H1 (cell line): ENCODE results near the gene RNPEPL1. TPM values are rescaled to one million over a fixed set of nuclear protein-coding genes. Genes with fewer than 3 reads are reported as not detected.

Source experiments
- CTCF ChIA-PET: fragments of 300-600 bp; sonication (Branson Sonifier 250); formaldehyde crosslinking; loops from one replicate; lab custom pipeline; 2021; ENCODE audit not compliant: partially characterized antibody; lab: Charles Lee
- POLR2A ChIA-PET: fragments of 300-600 bp; sonication (Branson Sonifier 250); formaldehyde crosslinking; loops from one replicate; lab custom pipeline; 2021; ENCODE audit warnings: inconsistent platforms; ENCODE audit not compliant: partially characterized antibody; lab: Charles Lee
- DNase-seq, 2 experiments: peaks; one replicate each; pipeline versions ENCODE4 v3.0.0 to v3.0.0-alpha.2; 2010 to 2022; ENCODE audit warnings: low spot score in 2 of 2, low read depth in 1 of 2, mixed read lengths in 1 of 2
- FAIRE-seq: peaks from 2 replicates; lab custom pipeline; 2011; peaks lifted over from hg19 to GRCh38; lab: Jason Lieb, UNC
- H2AFZ ChIP-seq: 2 replicates; pipeline ENCODE4 v1.8.1; 2012; ENCODE audit warnings: low read length, inconsistent platforms
- H2AK5ac ChIP-seq: 2 replicates; pipeline ENCODE4 v1.6.1; 2013; ENCODE audit warnings: low read depth, low read length
- H2BK120ac ChIP-seq: replicated peaks from 2 replicates; pipeline ENCODE3; 2013; ENCODE audit warnings: low read depth, low read length, inconsistent platforms
- H2BK12ac ChIP-seq: 2 replicates; pipeline ENCODE4 v1.6.1; 2013; ENCODE audit warnings: low read depth, low read length
- H2BK15ac ChIP-seq: 2 replicates; pipeline ENCODE4 v1.6.1; 2013; ENCODE audit warnings: low read length
- H2BK20ac ChIP-seq: 2 replicates; pipeline ENCODE4 v1.6.1; 2013; ENCODE audit warnings: low read length
- H2BK5ac ChIP-seq: 2 replicates; pipeline ENCODE4 v1.6.1; 2013; ENCODE audit warnings: low read depth, low read length
- H3K14ac ChIP-seq: 2 replicates; pipeline ENCODE4 v1.6.1; 2013; ENCODE audit warnings: inconsistent platforms; ENCODE audit not compliant: insufficient read length
- H3K18ac ChIP-seq: 2 replicates; pipeline ENCODE4 v1.6.1; 2013; ENCODE audit warnings: low read length; ENCODE audit errors: extremely low read depth
- H3K23ac ChIP-seq: 2 replicates; pipeline ENCODE4 v1.6.1; 2013; ENCODE audit warnings: inconsistent platforms; ENCODE audit not compliant: insufficient read length
- H3K23me2 ChIP-seq: 2 replicates; pipeline ENCODE4 v1.6.1; 2013; ENCODE audit warnings: low read depth, low read length
- H3K27ac ChIP-seq: 2 replicates; pipeline ENCODE4 v1.6.1; 2011; ENCODE audit warnings: low read depth, low read length, inconsistent platforms
- H3K27me3 ChIP-seq, 4 experiments: replicated peaks in 1 of 4; 1 replicate in 1 of 4; 2 replicates in 3 of 4; pipeline versions ENCODE4 v1.6.1 to v1.8.1; 2011 to 2013; ENCODE audit warnings: low read length in 3 of 4, mild to moderate bottlenecking in 3 of 4, inconsistent platforms in 2 of 4, mixed read lengths in 2 of 4, moderate library complexity in 1 of 4; ENCODE audit not compliant: control insufficient read depth in 3 of 4, insufficient read depth in 3 of 4; ENCODE audit errors: extremely low read depth in 1 of 4
- H3K36me3 ChIP-seq, 4 experiments: 2 replicates each; pipeline versions ENCODE4 v1.6.1 to v1.8.1; 2011 to 2013; ENCODE audit warnings: mild to moderate bottlenecking in 4 of 4, low read length in 3 of 4, moderate library complexity in 2 of 4, control low read depth in 1 of 4, inconsistent platforms in 1 of 4; ENCODE audit not compliant: insufficient read depth in 4 of 4, control insufficient read depth in 2 of 4
- H3K4ac ChIP-seq: replicated peaks from 2 replicates; pipeline ENCODE3; 2013; ENCODE audit warnings: low read length, low read depth, mixed read lengths, inconsistent platforms; ENCODE audit not compliant: insufficient read length
- H3K4me1 ChIP-seq, 4 experiments: replicated peaks in 1 of 4; 1 replicate in 1 of 4; 2 replicates in 3 of 4; pipeline versions ENCODE4 v1.6.1 to v1.8.1; 2011 to 2013; ENCODE audit warnings: low read length in 3 of 4, inconsistent platforms in 2 of 4, mixed read lengths in 1 of 4; ENCODE audit not compliant: insufficient read depth in 4 of 4, control insufficient read depth in 3 of 4
- H3K4me2 ChIP-seq, 2 experiments: 2 replicates each; pipeline versions ENCODE4 v1.6.1 to v1.8.1; 2011 to 2013; ENCODE audit warnings: low read depth in 2 of 2, low read length in 2 of 2, control low read depth in 1 of 2, inconsistent platforms in 1 of 2, mild to moderate bottlenecking in 1 of 2; ENCODE audit not compliant: insufficient read depth in 1 of 2
- H3K4me3 ChIP-seq, 4 experiments: fragments of 200-600, 300-600 bp in 1 of 4; sonication (generic), shearing (Covaris generic), sonication (Bioruptor Twin) in 1 of 4; 2 replicates each; pipeline versions ENCODE4 v1.5.1 to v1.8.1; 2011 to 2016; ENCODE audit warnings: low read length in 4 of 4, low read depth in 3 of 4, control low read depth in 2 of 4, inconsistent platforms in 2 of 4, mild to moderate bottlenecking in 2 of 4, mixed read lengths in 1 of 4, moderate library complexity in 1 of 4; ENCODE audit not compliant: insufficient read depth in 2 of 4; ENCODE audit errors: extremely low read depth in 1 of 4
- H3K56ac ChIP-seq: replicated peaks from 2 replicates; pipeline ENCODE3; 2013; ENCODE audit warnings: low read depth, mild to moderate bottlenecking, mixed read lengths, low read length, inconsistent platforms; ENCODE audit not compliant: insufficient read length
- H3K79me1 ChIP-seq: 2 replicates; pipeline ENCODE4 v1.6.1; 2013; ENCODE audit warnings: low read depth, low read length, control low read depth
- H3K79me2 ChIP-seq, 2 experiments: 2 replicates each; pipeline versions ENCODE4 v1.6.1 to v1.8.1; 2012 to 2013; ENCODE audit warnings: low read length in 2 of 2, mild to moderate bottlenecking in 2 of 2, inconsistent platforms in 1 of 2; ENCODE audit not compliant: insufficient read depth in 2 of 2, control insufficient read depth in 1 of 2
- H3K9ac ChIP-seq, 4 experiments: replicated peaks in 1 of 4; 1 replicate in 1 of 4; 2 replicates in 3 of 4; pipeline versions ENCODE4 v1.6.1 to v1.8.1; 2011 to 2013; ENCODE audit warnings: low read depth in 3 of 4, low read length in 3 of 4, control low read depth in 2 of 4, mild to moderate bottlenecking in 2 of 4, moderate library complexity in 2 of 4, inconsistent platforms in 1 of 4; ENCODE audit errors: extremely low read depth in 1 of 4
- H3K9me3 ChIP-seq, 2 experiments: 2 replicates each; pipeline versions ENCODE4 v1.6.1 to v1.8.1; 2012 to 2013; ENCODE audit warnings: mild to moderate bottlenecking in 2 of 2, moderate library complexity in 2 of 2, control low read depth in 1 of 2, inconsistent platforms in 1 of 2, low read depth in 1 of 2, low read length in 1 of 2, mixed read lengths in 1 of 2; ENCODE audit not compliant: insufficient read depth in 2 of 2
- H4K20me1 ChIP-seq, 2 experiments: replicated peaks in 1 of 2; 2 replicates each; pipeline versions ENCODE3 to v1.8.1; 2011 to 2013; ENCODE audit warnings: inconsistent platforms in 2 of 2, low read length in 2 of 2, mild to moderate bottlenecking in 1 of 2; ENCODE audit not compliant: insufficient read depth in 2 of 2, control insufficient read depth in 1 of 2
- H4K5ac ChIP-seq: 2 replicates; pipeline ENCODE4 v1.6.1; 2013; ENCODE audit warnings: low read length, low read depth, mixed read lengths, inconsistent platforms; ENCODE audit not compliant: insufficient read length
- H4K8ac ChIP-seq: 2 replicates; pipeline ENCODE4 v1.8.0; 2013; ENCODE audit warnings: mild to moderate bottlenecking, moderate library complexity, low read length, inconsistent platforms; ENCODE audit not compliant: insufficient read depth; ENCODE audit errors: extremely low read depth
- H4K91ac ChIP-seq: replicated peaks from 2 replicates; pipeline ENCODE3; 2013; ENCODE audit warnings: low read length, mixed read lengths, inconsistent platforms; ENCODE audit not compliant: insufficient read length
- BACH1 ChIP-seq: IDR thresholded peaks from 2 replicates; pipeline ENCODE4 v1.6.1; 2012; ENCODE audit warnings: low read length, improper control_type of control experiment
- BCL11A ChIP-seq, 2 experiments: IDR thresholded peaks; one replicate each; pipeline ENCODE4 v1.6.1; 2011; ENCODE audit warnings: low read depth in 2 of 2, low read length in 2 of 2, mild to moderate bottlenecking in 2 of 2
- CEBPB ChIP-seq: IDR thresholded peaks from 2 replicates; pipeline ENCODE4 v1.6.1; 2012; ENCODE audit warnings: low read depth, low read length
- EZH2 ChIP-seq: fragments of 200-600 bp; sonication (generic); IDR thresholded peaks from 2 replicates; pipeline ENCODE4 v1.7.1; 2012; ENCODE audit warnings: low read depth, mild to moderate bottlenecking, moderate library complexity, low read length, inconsistent platforms; ENCODE audit not compliant: severe bottlenecking
- GABPA ChIP-seq: IDR thresholded peaks from 2 replicates; pipeline ENCODE4 v1.6.1; 2011; ENCODE audit warnings: mild to moderate bottlenecking, low read length, moderate library complexity, borderline replicate concordance; ENCODE audit not compliant: insufficient read depth
- TAF7 ChIP-seq: optimal IDR thresholded peaks from 2 replicates; pipeline ENCODE3; 2011; ENCODE audit warnings: low read depth, mild to moderate bottlenecking, inconsistent platforms, low read length, moderate library complexity, borderline replicate concordance
- TBP ChIP-seq: IDR thresholded peaks from 2 replicates; pipeline ENCODE4 v1.6.1; 2011; ENCODE audit warnings: low read depth, low read length, improper control_type of control experiment
- TCF12 ChIP-seq: IDR thresholded peaks from 2 replicates; pipeline ENCODE4 v1.6.1; 2011; ENCODE audit warnings: low read depth, mild to moderate bottlenecking, low read length
- WGBS, 2 experiments: shearing (Covaris generic) in 1 of 2; methylation state at CpG; one replicate each; pipeline versions ENCODE4 v1.1.6 to v1.1.7; 2013 to 2015; ENCODE audit warnings: low lambda C conversion rate in 2 of 2, mixed read lengths in 2 of 2, inconsistent platforms in 1 of 2, low coverage in 1 of 2, missing lambda C conversion rate in 1 of 2; ENCODE audit not compliant: insufficient replicate concordance in 2 of 2, insufficient coverage in 1 of 2, insufficient read length in 1 of 2; ENCODE audit errors: extremely low coverage in 1 of 2, missing lambda C conversion rate in 1 of 2; 5-methylcytosine and 5-hydroxymethylcytosine counted together
- polyA plus RNA-seq, 7 experiments: library from polyadenylated mRNA; depleted of rRNA in 3 of 7; stranded (reverse) in 5 of 7; unstranded in 2 of 7; fragments of >200 nt in 5 of 7; fragments of 200-250 nt in 2 of 7; gene quantifications; 1 replicate in 5 of 7; 2 replicates in 1 of 7; 4 replicates in 1 of 7; pipeline versions ENCODE4 v1.2.1 to v1.2.3, GENCODE V29; 2011 to 2013; ENCODE audit warnings: missing spikeins in 2 of 7, mixed read lengths in 2 of 7
- total RNA-seq: library from RNA; stranded (reverse); fragmentation: NEBNext Ultra II Directional; extraction: Animal tissue kit (Norgen Biotek cat#: 25700); gene quantifications from 2 replicates; pipeline ENCODE4 v1.2.1, GENCODE V29; 2021

The RNPEPL1 gene
- total and polyA plus RNA-seq, 2 of the 8 experiments (the other 6 are each of a cell fraction or from before 2014, with no cell fraction given), result 9.0 to 11.3 TPM

GRCh38 chr2:240572141-240573031 is 4.1 kb downstream of the RNPEPL1 start:
- H3K4me3 ChIP-seq, result no peak overlapping the region
- H3K79me1 ChIP-seq, result no peaks in the 10 kb centered on the region
- H4K5ac ChIP-seq, result no peak overlapping the region
- FAIRE-seq, result no peak
- no peak overlapping the region for H3K23ac ChIP-seq
- no peaks in the 10 kb centered on the region for H3K36me3 ChIP-seq
- H3K27ac ChIP-seq, result no peak overlapping the region
- H3K4ac ChIP-seq, result no peak overlapping the region
- H2BK15ac ChIP-seq, result no peak overlapping the region
- no peak overlapping the region; a peak in 1 of 7 replicates for H3K9ac ChIP-seq
- no peak for DNase-seq
- no peak overlapping the region for H2BK120ac ChIP-seq
- 91% methylated on average over 26 of the region's 30 CpGs; no CpG with 5 or more reads in 1 of the 2 experiments for WGBS, 2 experiments
- peaks cover 11 to 25% (median 21%) of the 10 kb centered on the region in 4 experiments; a peak in 6 of 7 replicates for H3K27me3 ChIP-seq
- no peak overlapping the region for H3K14ac ChIP-seq
- ChIA-PET POLR2A (interaction anchor here (0.6 to 2.5 kb wide), 5 partner anchors 11 to 31 kb away, joined by 3 to 6 read pairs (median 3); partner anchors contain the start of gene CAPN10), CTCF (interaction anchor here (0.9 to 1.9 kb wide), 4 partner anchors 8 to 78 kb away, joined by 3 to 8 read pairs (median 4); partner anchors contain the start of gene CAPN10)
- H3K18ac ChIP-seq, result no peak overlapping the region
- no peak overlapping the region for H2AFZ ChIP-seq
- H3K23me2 ChIP-seq, result peaks cover 9% of the 10 kb centered on the region; the same call in 1 of the 2 replicates
- H3K79me2 ChIP-seq, result no peaks in the 10 kb centered on the region
- H2BK20ac ChIP-seq, result no peak overlapping the region
- no peak overlapping the region for H3K4me2 ChIP-seq
- peaks cover 3 to 18% of the 10 kb centered on the region in 2 experiments for H4K20me1 ChIP-seq
- no peak overlapping the region for H4K91ac ChIP-seq
- H3K4me1 ChIP-seq, result peaks cover 0 to 11% (median 6%) of the 10 kb centered on the region in 4 experiments; a peak in 6 of 7 replicates
- no peak overlapping the region for H4K8ac ChIP-seq
- no peak overlapping the region for H2AK5ac ChIP-seq
- H3K56ac ChIP-seq, result no peak overlapping the region
- H2BK12ac ChIP-seq, result 0 out of 2 replicates have a peak overlapping the region, but pooled peaks have one; percentile 17
- H2BK5ac ChIP-seq, result no peak overlapping the region
- no peaks in the 10 kb centered on the region for H3K9me3 ChIP-seq
- TF ChIP-seq CEBPB, result no peak
- no peak for TF ChIP-seq TBP
- no peak for TF ChIP-seq BCL11A (IDR thresholded peaks at IDR 0.05; ENCODE audit: low read depth in 2 of 2, low read length in 2 of 2)
- TF ChIP-seq TCF12, result no peak
- TF ChIP-seq TAF7, result no peak
- TF ChIP-seq BACH1, result no peak
- TF ChIP-seq GABPA, result no peak
- TF ChIP-seq EZH2, result no peak
